Fibroblast of the aortic adventitia (primary cell): ENCODE data around the gene PTPRG. TPM values are rescaled to one million over a fixed set of nuclear protein-coding genes. Genes with fewer than 3 reads are reported as not detected.
A peak's percentile ranks its signal among the peaks of the same experiment; 100 is the strongest.

ENCODE experiments used
- DNase-seq: peaks from one replicate; pipeline ENCODE4 v3.0.0-alpha.2; 2010; ENCODE audit warnings: low read depth
- H3K4me3 ChIP-seq: 2 replicates; pipeline ENCODE4 v1.5.1; 2011; ENCODE audit warnings: low read depth, mild to moderate bottlenecking, control low read depth, low read length, moderate library complexity
- total RNA-seq: library from RNA; depleted of rRNA; stranded (reverse); fragments of >200 nt; gene quantifications from 2 replicates; pipeline ENCODE4 v1.2.3, GENCODE V29; 2012; ENCODE audit warnings: low replicate concordance
- TF ChIP-seq, protein P1 (sequence below): IDR thresholded peaks from 2 replicates; pipeline ENCODE4 v1.5.1; 2011; ENCODE audit warnings: mild to moderate bottlenecking, low read length, control low read depth, inconsistent platforms; ENCODE audit not compliant: insufficient read depth

The PTPRG gene
- total RNA-seq, 1 donor = 52.0 TPM

DNA sequence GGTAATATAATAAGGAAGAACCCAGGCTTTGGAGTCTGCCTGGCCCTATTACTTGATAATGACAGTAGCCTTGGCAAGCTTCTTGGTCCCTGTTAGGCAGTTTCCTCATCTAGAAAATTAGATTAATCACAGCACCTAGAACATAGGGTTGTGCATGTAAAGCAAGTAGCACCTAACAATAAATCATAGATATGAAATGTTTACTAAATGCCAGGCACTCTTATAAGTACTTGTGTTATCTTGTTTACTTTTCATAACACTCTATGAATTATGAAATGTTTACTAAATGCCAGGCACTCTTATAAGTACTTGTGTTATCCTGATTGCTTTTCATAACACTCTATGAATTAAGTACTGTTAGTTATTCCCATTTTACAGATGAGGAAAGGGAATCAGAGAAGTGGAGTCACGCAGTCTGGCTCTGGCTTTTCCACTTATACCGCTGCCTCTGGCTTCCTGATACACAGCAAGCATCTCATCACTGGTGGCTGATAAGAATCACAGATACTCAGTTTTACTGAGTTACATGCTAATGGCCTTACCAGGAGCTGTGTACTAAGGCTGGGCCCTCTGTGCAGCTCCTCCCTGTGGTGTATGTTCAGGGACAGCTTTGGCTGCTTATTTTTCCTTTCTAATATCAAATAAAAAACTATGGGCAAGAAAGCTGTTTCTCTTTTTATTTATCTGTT, 688.6 kb downstream of the PTPRG start:
- TF ChIP-seq, protein P1, sequence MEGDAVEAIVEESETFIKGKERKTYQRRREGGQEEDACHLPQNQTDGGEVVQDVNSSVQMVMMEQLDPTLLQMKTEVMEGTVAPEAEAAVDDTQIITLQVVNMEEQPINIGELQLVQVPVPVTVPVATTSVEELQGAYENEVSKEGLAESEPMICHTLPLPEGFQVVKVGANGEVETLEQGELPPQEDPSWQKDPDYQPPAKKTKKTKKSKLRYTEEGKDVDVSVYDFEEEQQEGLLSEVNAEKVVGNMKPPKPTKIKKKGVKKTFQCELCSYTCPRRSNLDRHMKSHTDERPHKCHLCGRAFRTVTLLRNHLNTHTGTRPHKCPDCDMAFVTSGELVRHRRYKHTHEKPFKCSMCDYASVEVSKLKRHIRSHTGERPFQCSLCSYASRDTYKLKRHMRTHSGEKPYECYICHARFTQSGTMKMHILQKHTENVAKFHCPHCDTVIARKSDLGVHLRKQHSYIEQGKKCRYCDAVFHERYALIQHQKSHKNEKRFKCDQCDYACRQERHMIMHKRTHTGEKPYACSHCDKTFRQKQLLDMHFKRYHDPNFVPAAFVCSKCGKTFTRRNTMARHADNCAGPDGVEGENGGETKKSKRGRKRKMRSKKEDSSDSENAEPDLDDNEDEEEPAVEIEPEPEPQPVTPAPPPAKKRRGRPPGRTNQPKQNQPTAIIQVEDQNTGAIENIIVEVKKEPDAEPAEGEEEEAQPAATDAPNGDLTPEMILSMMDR = no peak
- H3K4me3 ChIP-seq = no peak overlapping the region
- DNase-seq = no peak

DNA sequence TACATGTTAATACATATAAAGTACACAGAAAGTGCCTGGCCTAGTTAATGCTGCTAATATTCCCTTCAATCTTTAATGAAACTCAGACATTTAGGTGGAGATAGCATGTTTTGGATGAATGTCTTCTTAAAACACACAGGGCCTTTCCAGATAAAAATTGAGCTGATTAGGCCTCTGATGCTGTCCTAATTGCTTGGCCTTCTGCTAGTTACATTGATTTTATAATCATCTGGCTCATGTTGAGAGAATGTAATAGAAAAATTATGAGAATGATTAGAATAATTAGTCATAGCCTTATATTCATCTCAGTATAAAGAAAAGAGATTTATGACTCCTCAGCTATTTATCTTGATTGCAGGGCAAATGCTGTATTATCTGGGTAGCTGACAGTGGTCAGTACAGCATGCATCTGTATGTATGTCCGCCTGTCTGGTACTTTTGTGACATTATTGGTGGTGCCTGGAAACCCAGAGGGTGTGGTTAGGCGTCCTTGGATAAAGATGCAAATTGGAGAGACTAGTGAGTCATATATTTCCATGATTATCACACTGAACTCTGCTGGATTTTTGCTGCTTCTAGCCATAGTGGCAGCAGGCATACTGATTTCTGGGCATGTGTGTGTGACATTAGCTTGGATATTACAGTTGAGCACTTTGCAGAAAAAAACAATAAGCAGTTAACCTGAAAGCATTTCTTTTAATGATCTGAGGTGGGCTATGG, 691.2 kb downstream of the PTPRG start:
- no peak overlapping the region for H3K4me3 ChIP-seq
- TF ChIP-seq, protein P1 = no peak
- peak; percentile 41 for DNase-seq

DNA sequence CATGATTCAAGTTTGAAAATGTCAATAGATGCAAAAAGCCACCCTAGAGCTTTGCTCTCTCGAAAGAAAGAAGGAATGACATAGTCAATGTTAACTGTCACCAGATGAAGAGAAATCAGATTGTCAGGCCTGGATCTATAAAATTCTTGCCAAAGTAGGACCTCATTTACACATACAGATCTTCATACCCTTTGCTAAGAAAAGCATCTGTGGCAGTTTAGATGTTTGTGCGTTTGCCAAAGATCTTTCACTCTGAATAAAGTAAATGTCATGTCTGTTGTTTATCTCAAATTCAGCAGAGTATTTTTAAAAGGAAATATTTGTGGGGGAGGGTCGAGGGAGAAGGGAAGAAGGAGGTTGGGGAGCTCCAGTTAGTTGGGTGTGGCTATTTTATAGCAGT, 692.6 kb downstream of the PTPRG start:
- no peak for DNase-seq
- TF ChIP-seq, protein P1 = no peak
- H3K4me3 ChIP-seq = no peak overlapping the region

DNA sequence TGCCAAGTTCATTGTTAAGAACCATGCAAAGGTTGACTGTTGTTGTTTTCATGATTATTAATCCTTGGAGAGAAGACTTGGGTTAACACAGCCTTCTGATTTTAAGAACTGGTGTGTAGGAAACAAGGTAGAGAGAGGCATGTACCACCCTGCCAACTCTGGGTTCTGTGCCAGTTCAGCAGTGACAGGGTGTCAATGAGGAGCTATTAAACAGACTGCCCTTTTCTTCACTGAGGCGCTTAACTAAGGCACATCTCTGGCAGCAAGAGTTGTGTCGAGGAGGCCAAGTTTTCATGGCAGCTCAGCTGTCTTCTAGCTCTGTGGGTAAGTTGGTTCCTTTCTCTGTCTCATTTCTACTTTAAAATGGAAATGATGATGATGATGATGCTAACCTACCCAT, 694.4 kb downstream of the PTPRG start:
- no peak for DNase-seq
- TF ChIP-seq, protein P1 = no peak
- no peak overlapping the region for H3K4me3 ChIP-seq

DNA sequence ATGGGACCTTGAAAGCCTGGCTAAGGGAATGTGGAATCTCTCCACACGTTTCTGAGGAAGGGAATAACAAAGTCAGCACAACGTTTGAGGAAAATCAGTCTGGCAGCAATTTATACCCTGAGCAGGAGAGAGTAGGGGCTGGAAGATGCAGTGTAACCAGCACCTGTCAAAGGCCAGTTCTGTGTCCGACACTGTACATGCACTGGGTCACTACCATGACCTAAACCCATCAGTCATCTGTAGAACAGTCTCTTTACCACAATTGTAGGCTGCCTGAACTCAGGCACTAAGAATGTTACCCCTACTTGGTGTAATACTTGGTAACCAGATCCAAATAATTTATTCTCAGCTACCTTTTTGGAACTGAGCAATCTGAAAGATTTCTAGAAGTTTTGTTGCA, 698.6 kb downstream of the PTPRG start:
- no peak for DNase-seq
- H3K4me3 ChIP-seq = no peak overlapping the region
- TF ChIP-seq, protein P1 = no peak

DNA sequence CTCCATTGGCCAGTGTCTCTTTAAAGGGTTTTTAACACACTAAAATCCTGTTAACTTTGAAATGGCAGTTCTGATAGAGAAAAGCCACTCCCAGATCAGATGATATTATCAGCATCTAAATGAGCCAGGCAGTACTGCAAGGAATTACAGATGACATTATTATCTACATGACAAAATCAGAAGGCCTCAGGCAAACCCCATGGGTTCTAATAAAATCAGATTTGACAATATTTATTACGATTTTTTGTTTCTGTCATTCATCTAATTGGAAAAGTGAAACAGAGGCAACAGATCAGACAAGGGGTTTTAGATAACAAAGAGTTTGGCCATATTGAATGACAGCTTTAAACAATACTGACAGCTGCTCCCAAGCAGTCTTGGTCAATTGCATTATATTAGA, 699.3 kb downstream of the PTPRG start:
- TF ChIP-seq, protein P1 = no peak
- DNase-seq = no peak
- H3K4me3 ChIP-seq = no peak overlapping the region
